Activated naive CD8-positive, alpha-beta T cell treated with anti-CD3 and anti-CD28 coated beads, Interleukin-2, amount 10 ng/mL, durations not matched to agents 7 days and 5 days (primary cell): ENCODE measurements around the gene TLCD1. TPM values are rescaled to one million over a fixed set of nuclear protein-coding genes. Genes with fewer than 3 reads are reported as not detected.

ENCODE experiments used
- ATAC-seq: fragments of 150-1000 bp; cut with Tn5 transposase; one replicate; pipeline ENCODE4 v1.10.0; 2021; ENCODE audit warnings: low read depth, moderate library complexity
- POLR2A ChIA-PET: fragments of 350-600 bp; sonication (Branson Sonifier 250); formaldehyde crosslinking; loops from one replicate; lab custom pipeline; 2021; ENCODE audit warnings: antibody characterized with exemption; lab: Charles Lee
- DNase-seq: peaks from one replicate; pipeline ENCODE4 v3.0.0; 2021
- H3K27ac Mint-ChIP-seq: one replicate; pipeline ENCODE4 v1.8.0; 2022; ENCODE audit warnings: mild to moderate bottlenecking, mixed read lengths
- H3K27me3 Mint-ChIP-seq: one replicate; pipeline ENCODE4 v1.8.0; 2022; ENCODE audit warnings: mild to moderate bottlenecking, moderate library complexity, mixed read lengths
- H3K36me3 Mint-ChIP-seq: one replicate; pipeline ENCODE4 v1.8.0; 2021; ENCODE audit warnings: mild to moderate bottlenecking, mixed read lengths
- H3K4me1 Mint-ChIP-seq: one replicate; pipeline ENCODE4 v1.8.0; 2021; ENCODE audit warnings: mixed read lengths
- H3K4me3 Mint-ChIP-seq: one replicate; pipeline ENCODE4 v1.8.0; 2022; ENCODE audit warnings: mild to moderate bottlenecking, moderate library complexity, mixed read lengths
- H3K9me3 Mint-ChIP-seq: one replicate; pipeline ENCODE4 v1.8.0; 2021; ENCODE audit warnings: mixed read lengths
- total RNA-seq, 2 experiments: library from RNA; stranded (reverse); gene quantifications; one replicate each; pipeline ENCODE4 v1.2.3, GENCODE V29; 2021

The TLCD1 gene
- total RNA-seq, 2 experiments from 2014 or later = 1.6 to 2.2 TPM

GRCh38 chr17:28702026-28702751 lies 23.8 kb downstream of the TLCD1 start:
- H3K4me3 Mint-ChIP-seq = no peak overlapping the region
- peaks cover 1% of the 10 kb centered on the region for H3K4me1 Mint-ChIP-seq
- H3K27ac Mint-ChIP-seq = peak overlapping the region; percentile 36
- ATAC-seq (no peak), DNase-seq (no peak)
- peaks cover 9% of the 10 kb centered on the region for H3K36me3 Mint-ChIP-seq
- no peaks in the 10 kb centered on the region for H3K27me3 Mint-ChIP-seq
- POLR2A ChIA-PET = interaction anchor here (0.8 to 1.2 kb wide), 4 partner anchors 9 to 31 kb away, joined by 3 read pairs; partner anchors contain the start of gene RPL23A
- no peaks in the 10 kb centered on the region for H3K9me3 Mint-ChIP-seq

GRCh38 chr17:28700830-28701492 lies 25.1 kb downstream of the TLCD1 start:
- H3K4me1 Mint-ChIP-seq = no peaks in the 10 kb centered on the region
- H3K4me3 Mint-ChIP-seq = no peak overlapping the region
- no peak for DNase-seq
- POLR2A ChIA-PET = interaction anchor here (1.2 kb wide), 1 partner anchor 10 kb away, joined by 3 read pairs; no protein-coding TSS in a partner anchor
- no peaks in the 10 kb centered on the region for H3K27me3 Mint-ChIP-seq
- H3K9me3 Mint-ChIP-seq = no peaks in the 10 kb centered on the region
- peak overlapping the region; percentile 5 for H3K27ac Mint-ChIP-seq
- peaks cover 9% of the 10 kb centered on the region for H3K36me3 Mint-ChIP-seq
- no peak for ATAC-seq

- Mint-ChIP-seq H3K36me3 (peaks cover 9% of the 10 kb centered on the region), H3K27ac (no peak overlapping the region), H3K4me1 (no peaks in the 10 kb centered on the region), H3K9me3 (no peaks in the 10 kb centered on the region), H3K4me3 (no peak overlapping the region), H3K27me3 (no peaks in the 10 kb centered on the region)
- POLR2A ChIA-PET = no interaction called here
- ATAC-seq (no peak), DNase-seq (no peak)
Measured at GRCh38 chr17:28700278-28700677, 25.8 kb downstream of the TLCD1 start.

GRCh38 chr17:28698253-28698941 lies 27.6 kb downstream of the TLCD1 start:
- POLR2A ChIA-PET = no interaction called here
- Mint-ChIP-seq H3K27ac (no peak overlapping the region), H3K4me1 (no peaks in the 10 kb centered on the region), H3K9me3 (no peaks in the 10 kb centered on the region), H3K36me3 (peaks cover 12% of the 10 kb centered on the region), H3K27me3 (no peaks in the 10 kb centered on the region), H3K4me3 (no peak overlapping the region)
- ATAC-seq = no peak
- DNase-seq = no peak

- no peak for DNase-seq
- no peak overlapping the region for H3K4me3 Mint-ChIP-seq
- H3K36me3 Mint-ChIP-seq = peaks cover 17% of the 10 kb centered on the region
- no peak overlapping the region for H3K27ac Mint-ChIP-seq
- POLR2A ChIA-PET = no interaction called here
- no peaks in the 10 kb centered on the region for H3K27me3 Mint-ChIP-seq
- no peaks in the 10 kb centered on the region for H3K9me3 Mint-ChIP-seq
- H3K4me1 Mint-ChIP-seq = no peaks in the 10 kb centered on the region
- no peak for ATAC-seq
Measured at GRCh38 chr17:28693869-28694268, 32.2 kb downstream of the TLCD1 start.

- ATAC-seq = no peak
- POLR2A ChIA-PET = no interaction called here
- no peak for DNase-seq
- Mint-ChIP-seq H3K27ac (no peak overlapping the region), H3K9me3 (no peaks in the 10 kb centered on the region), H3K27me3 (no peaks in the 10 kb centered on the region), H3K4me1 (no peaks in the 10 kb centered on the region), H3K4me3 (no peak overlapping the region), H3K36me3 (peaks cover 43% of the 10 kb centered on the region)
Measured at GRCh38 chr17:28689011-28689410, 37.0 kb downstream of the TLCD1 start.

GRCh38 chr17:28688481-28688880 lies 37.6 kb downstream of the TLCD1 start:
- DNase-seq (no peak), ATAC-seq (no peak)
- Mint-ChIP-seq H3K4me1 (no peaks in the 10 kb centered on the region), H3K9me3 (no peaks in the 10 kb centered on the region), H3K4me3 (no peak overlapping the region), H3K27ac (no peak overlapping the region), H3K36me3 (peaks cover 41% of the 10 kb centered on the region), H3K27me3 (no peaks in the 10 kb centered on the region)
- POLR2A ChIA-PET = no interaction called here

- peaks cover 44% of the 10 kb centered on the region for H3K36me3 Mint-ChIP-seq
- no peak overlapping the region for H3K27ac Mint-ChIP-seq
- DNase-seq = no peak
- POLR2A ChIA-PET = no interaction called here
- H3K9me3 Mint-ChIP-seq = no peaks in the 10 kb centered on the region
- no peak overlapping the region for H3K4me3 Mint-ChIP-seq
- ATAC-seq = no peak
- no peaks in the 10 kb centered on the region for H3K27me3 Mint-ChIP-seq
- H3K4me1 Mint-ChIP-seq = no peaks in the 10 kb centered on the region
Measured at GRCh38 chr17:28686296-28686695, 39.7 kb downstream of the TLCD1 start.

- H3K4me3 Mint-ChIP-seq = no peak overlapping the region
- peaks cover 44% of the 10 kb centered on the region for H3K36me3 Mint-ChIP-seq
- POLR2A ChIA-PET = no interaction called here
- no peaks in the 10 kb centered on the region for H3K4me1 Mint-ChIP-seq
- H3K9me3 Mint-ChIP-seq = no peaks in the 10 kb centered on the region
- H3K27ac Mint-ChIP-seq = no peak overlapping the region
- no peaks in the 10 kb centered on the region for H3K27me3 Mint-ChIP-seq
- ATAC-seq = no peak
- no peak for DNase-seq
Measured at GRCh38 chr17:28685366-28685765, 40.7 kb downstream of the TLCD1 start.

- Mint-ChIP-seq H3K9me3 (no peaks in the 10 kb centered on the region), H3K36me3 (peaks cover 44% of the 10 kb centered on the region), H3K27me3 (no peaks in the 10 kb centered on the region), H3K27ac (no peak overlapping the region), H3K4me1 (no peaks in the 10 kb centered on the region), H3K4me3 (no peak overlapping the region)
- no peak for ATAC-seq
- no peak for DNase-seq
- POLR2A ChIA-PET = no interaction called here
Measured at GRCh38 chr17:28684963-28685362, 41.1 kb downstream of the TLCD1 start.

- DNase-seq (no peak), ATAC-seq (no peak)
- Mint-ChIP-seq H3K4me3 (no peak overlapping the region), H3K36me3 (peaks cover 28% of the 10 kb centered on the region), H3K27me3 (no peaks in the 10 kb centered on the region), H3K27ac (no peak overlapping the region), H3K4me1 (no peaks in the 10 kb centered on the region), H3K9me3 (no peaks in the 10 kb centered on the region)
- POLR2A ChIA-PET = no interaction called here
Measured at GRCh38 chr17:28682655-28683054, 43.4 kb downstream of the TLCD1 start.

GRCh38 chr17:28675980-28676379 lies 50.1 kb downstream of the TLCD1 start:
- Mint-ChIP-seq H3K27me3 (no peaks in the 10 kb centered on the region), H3K27ac (no peak overlapping the region), H3K4me3 (no peak overlapping the region), H3K36me3 (peaks cover 17% of the 10 kb centered on the region), H3K4me1 (no peaks in the 10 kb centered on the region), H3K9me3 (no peaks in the 10 kb centered on the region)
- ATAC-seq = no peak
- DNase-seq = no peak
- POLR2A ChIA-PET = interaction anchor here (1.5 to 1.7 kb wide), 2 partner anchors 14 to 31 kb away, joined by 6 to 7 read pairs; partner anchors contain the start of genes BLTP2, SDF2 and SUPT6H

GRCh38 chr17:28675490-28675889 lies 50.5 kb downstream of the TLCD1 start:
- no peaks in the 10 kb centered on the region for H3K4me1 Mint-ChIP-seq
- H3K36me3 Mint-ChIP-seq = peaks cover 16% of the 10 kb centered on the region
- no peak overlapping the region for H3K27ac Mint-ChIP-seq
- H3K27me3 Mint-ChIP-seq = no peaks in the 10 kb centered on the region
- H3K4me3 Mint-ChIP-seq = no peak overlapping the region
- ATAC-seq = no peak
- POLR2A ChIA-PET = interaction anchor here (0.7 to 1.7 kb wide), 3 partner anchors 14 to 31 kb away, joined by 3 to 7 read pairs (median 6); partner anchors contain the start of genes BLTP2, SDF2 and SUPT6H
- H3K9me3 Mint-ChIP-seq = no peaks in the 10 kb centered on the region
- no peak for DNase-seq
